COR-L47 (cell line): ENCODE data around the gene HNRNPF.

Source experiments
- DNase-seq: peaks from one replicate; lab custom pipeline; 2025; lab: John Stamatoyannopoulos, UW

The HNRNPF gene

GRCh38 chr10:43376828-43377423 lies 32.1 kb downstream of the HNRNPF start:
- no peak for DNase-seq

GRCh38 chr10:43376046-43376635 lies 32.8 kb downstream of the HNRNPF start:
- DNase-seq = no peak

DNA sequence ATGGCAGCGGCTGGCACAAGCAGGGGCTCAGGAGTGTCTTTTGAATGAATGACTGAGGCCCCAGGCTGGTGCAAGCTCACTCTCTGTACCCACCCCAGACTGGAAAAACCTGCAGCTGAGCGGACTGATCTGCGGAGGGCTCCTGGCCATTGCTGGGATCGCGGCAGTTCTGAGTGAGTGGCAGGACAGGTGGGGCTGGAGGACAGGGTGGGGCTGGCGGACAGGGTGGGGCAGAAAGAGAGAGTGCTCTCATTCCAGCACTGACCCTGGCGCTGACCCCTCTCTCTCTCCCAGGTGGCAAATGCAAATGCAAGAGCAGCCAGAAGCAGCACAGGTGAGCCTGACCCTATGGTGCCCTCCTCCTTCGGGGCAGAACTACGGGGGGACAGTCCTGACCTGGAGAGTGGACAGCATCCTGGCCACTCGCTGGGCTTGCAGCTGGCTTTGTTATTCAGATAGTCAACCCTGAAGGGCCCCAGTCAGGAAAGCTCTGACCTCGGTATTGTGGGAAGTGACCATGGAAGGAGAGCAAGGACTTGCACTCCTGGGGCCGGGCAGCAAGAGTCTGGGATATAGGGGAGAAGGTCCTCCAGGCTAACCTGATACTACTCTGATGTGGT lies 33.5 kb downstream of the HNRNPF start:
- DNase-seq = no peak

GRCh38 chr10:43374194-43374593 lies 34.8 kb downstream of the HNRNPF start:
- no peak for DNase-seq

DNA sequence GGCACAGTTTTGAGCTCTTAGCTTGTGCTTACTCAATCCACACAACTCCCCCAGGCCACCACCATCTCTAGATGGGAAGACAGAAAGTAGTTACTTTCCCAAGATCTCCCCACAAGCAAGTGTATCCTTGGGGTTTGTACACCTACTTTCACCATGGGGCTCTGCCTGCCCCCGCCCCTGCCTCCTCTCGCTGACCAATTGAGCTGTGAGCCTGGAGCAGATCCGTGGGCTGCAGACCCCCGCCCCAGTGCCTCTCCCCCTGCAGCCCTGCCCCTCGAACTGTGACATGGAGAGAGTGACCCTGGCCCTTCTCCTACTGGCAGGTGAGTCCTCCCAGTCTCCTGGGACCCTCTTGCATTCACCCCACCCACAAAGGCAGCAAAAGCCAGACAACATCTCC lies 35.5 kb downstream of the HNRNPF start:
- no peak for DNase-seq

GRCh38 chr10:43372765-43373361 lies 36.1 kb downstream of the HNRNPF start:
- no peak for DNase-seq

GRCh38 chr10:43371418-43371817 lies 37.6 kb downstream of the HNRNPF start, which contains the start of gene FXYD4:
FXYD4 (plus strand) TSS chr10:43371636; CDS start chr10:43373747, 2,111 bp downstream.
- no peak for DNase-seq

GRCh38 chr10:43370671-43371215 lies 38.2 kb downstream of the HNRNPF start:
- no peak for DNase-seq

- no peak for DNase-seq
Measured at GRCh38 chr10:43369921-43370320, 39.1 kb downstream of the HNRNPF start.

- DNase-seq = no peak
Measured at GRCh38 chr10:43365001-43365400, 44.0 kb downstream of the HNRNPF start.

DNA sequence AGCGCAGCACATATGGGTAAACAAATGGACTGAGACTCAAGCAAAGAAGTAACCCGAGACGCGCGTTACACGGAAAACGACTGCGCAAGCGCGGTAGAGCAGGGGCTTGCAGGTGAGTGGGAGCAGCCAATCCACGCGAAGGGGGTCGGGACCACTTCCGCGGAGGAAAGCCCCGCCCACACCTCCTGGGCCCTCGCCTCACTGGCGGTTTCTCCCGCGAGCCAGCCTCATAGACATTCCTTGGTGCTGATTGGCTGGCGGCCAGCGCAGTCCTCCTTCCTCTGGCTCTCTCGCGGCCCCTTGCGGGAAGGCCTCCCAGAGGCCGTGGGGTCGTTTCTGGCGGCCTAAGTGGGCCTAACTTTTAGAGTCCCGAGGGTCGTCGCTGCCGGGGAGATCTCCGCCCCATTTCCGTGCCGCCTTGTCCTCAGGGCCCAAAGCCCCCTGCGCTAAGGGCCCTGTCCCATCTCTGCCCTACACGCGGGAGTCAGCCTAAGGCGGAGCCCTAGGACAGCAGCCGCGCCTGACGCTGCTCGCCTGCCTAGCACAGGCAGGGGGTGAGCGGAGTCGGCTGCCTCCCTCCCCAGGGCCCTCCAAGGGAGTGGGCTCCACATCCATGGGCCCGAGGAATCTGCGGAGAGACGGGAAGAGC lies 46.7 kb downstream of the HNRNPF start:
- DNase-seq = peak; percentile 92

- DNase-seq = no peak
Measured at GRCh38 chr10:43361547-43362190, 47.3 kb downstream of the HNRNPF start.

- no peak for DNase-seq
Measured at GRCh38 chr10:43360086-43360485, 48.9 kb downstream of the HNRNPF start.

DNA sequence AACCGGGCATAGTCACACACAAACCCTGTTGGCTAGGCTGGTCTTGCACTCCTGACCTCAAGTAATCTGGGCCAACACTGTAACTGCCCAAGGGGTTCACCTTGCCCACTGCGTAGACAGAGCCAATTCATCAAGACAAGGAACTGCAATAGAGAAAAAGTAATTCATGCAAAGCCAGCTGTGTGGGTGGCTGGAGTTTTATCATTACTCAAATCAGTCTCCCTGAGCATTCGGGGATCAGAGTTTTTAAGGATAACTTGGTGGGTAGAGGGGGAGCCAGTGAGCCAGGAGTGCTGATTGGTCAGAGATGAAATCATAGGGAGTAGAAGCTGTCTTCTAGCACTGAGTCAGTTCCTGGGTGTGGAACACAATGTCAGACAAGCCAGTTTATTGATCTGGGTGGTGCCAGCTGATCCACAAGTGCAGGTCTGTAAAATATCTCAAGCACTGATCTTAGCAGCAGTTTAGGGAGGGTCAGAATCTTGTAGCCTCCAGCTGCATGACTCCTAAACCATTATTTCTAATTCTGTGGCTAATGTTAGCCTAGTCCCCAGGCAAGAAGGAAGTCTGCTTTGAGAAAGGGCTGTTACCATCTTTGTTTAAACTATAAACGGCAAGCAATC lies 53.1 kb downstream of the HNRNPF start:
- no peak for DNase-seq

DNA sequence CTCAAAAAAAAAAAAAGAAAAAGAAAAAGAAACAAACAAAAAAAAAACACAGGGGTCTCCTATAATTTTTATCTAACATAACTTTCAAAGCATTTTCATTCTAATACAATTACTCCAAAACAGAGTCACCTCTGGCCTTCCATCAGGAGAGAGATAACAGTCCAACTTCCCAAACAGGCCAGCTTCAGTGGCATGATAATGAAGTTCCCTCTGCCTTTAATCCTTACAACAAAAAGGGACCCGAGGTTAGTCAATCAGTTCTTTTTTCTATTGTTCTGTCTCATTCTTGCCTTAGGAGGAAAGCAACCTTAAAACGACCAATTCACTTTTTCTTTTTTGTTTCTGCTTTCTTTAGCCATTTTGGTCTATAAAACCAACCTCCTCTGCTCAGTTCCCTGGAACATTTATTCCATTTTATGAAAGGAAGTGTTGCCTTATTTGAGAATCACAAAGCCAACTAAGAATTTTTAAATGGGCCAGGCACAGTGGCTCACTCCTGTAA lies 54.1 kb downstream of the HNRNPF start:
- no peak for DNase-seq

GRCh38 chr10:43354330-43354635 lies 54.7 kb downstream of the HNRNPF start:
- no peak for DNase-seq

DNA sequence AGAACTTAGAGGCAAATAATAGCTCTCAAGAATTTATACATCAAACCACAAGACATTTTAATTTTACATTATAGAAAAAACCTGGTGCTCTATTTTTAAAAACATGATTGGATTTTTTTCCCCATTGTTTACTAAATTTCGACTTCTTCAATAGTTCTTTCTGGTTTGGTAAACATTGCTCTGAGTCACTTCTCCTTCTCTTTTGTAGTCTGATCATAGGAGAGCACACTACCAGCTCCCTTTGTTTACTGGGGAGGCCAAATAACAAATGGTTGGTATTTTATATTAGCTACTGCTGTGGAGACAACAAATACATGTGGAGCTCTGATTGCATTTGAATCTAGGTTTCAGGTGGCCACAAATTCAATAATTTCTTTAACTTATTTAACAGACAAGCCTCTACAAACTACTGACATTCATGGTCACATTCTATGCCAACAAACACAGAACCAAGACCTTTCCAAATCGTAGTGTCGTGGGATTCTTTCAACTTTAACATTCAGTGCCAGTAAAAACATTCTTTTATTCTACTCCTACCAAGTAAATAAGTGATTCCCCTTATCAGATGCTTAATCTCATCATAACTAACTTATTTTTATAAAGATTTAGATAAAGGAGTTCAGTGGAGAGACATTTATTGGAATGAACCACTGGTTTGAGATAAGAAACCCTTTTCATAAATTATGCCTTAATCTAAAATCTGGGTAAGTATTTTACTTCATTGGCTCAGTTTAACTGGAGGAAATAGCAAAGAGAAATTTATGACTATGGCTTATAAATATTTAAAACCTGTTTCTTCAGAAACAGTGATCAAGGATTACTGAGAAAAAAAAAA lies 55.3 kb downstream of the HNRNPF start:
- no peak for DNase-seq

GRCh38 chr10:43352951-43353350 lies 56.0 kb downstream of the HNRNPF start:
- DNase-seq = peak; percentile 53

DNA sequence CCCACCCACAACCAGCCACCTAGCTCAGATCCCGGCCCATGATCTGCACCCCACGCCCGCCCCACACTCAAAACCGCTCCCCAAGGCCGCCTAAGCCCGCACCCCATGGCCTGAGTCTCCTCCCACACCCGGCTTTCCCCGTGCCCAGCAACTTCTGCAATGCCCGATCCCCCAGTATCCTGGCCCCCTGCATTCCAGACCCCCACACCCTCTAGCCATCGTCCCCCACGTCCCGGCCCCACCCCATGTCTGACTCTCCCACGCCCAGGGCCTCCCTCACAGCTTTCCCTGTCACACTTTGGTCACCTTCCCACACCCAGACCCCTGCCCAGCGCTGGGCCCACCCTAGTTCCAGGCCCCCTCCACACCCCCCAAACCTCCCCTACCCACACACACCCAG lies 57.7 kb downstream of the HNRNPF start:
- DNase-seq = no peak

DNA sequence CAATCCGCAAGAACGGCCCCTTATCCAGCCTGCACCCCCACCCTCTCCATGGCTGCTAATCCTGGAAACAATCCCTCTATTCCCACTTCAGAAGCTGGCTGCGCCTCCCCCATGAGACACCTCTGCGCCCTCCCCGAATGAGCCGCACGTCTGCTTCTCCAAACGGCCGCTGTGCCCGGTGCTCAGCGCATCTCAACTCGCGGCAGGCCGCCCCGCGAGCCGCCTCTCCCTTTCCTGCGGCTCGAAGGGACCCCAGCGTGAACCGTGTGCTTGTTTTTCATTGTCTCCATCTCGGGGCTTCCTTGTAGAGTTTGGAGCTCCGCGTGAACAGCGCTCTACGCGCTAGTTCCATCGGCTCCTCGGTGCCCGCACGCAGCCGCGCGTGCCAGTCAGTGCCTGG lies 58.3 kb downstream of the HNRNPF start:
- DNase-seq = no peak

GRCh38 chr10:43350156-43350555 lies 58.8 kb downstream of the HNRNPF start:
- no peak for DNase-seq
